NOMO-1 treated with dmso at 0.1 percent for 144 hours (cell line): ENCODE results near the gene ZFP28.

Experiments used
- DNase-seq: peaks from one replicate; lab custom pipeline; 2025; ENCODE audit not compliant: unreplicated experiment; lab: John Stamatoyannopoulos, UW

The ZFP28 gene

GRCh38 chr19:56595548-56595899, 56.8 kb downstream of the ZFP28 start:
- no peak for DNase-seq

- no peak for DNase-seq
These were observed 57.9 kb downstream of the ZFP28 start for GRCh38 chr19:56596676-56597075.

GRCh38 chr19:56597696-56598095, 58.9 kb downstream of the ZFP28 start:
- no peak for DNase-seq

DNA sequence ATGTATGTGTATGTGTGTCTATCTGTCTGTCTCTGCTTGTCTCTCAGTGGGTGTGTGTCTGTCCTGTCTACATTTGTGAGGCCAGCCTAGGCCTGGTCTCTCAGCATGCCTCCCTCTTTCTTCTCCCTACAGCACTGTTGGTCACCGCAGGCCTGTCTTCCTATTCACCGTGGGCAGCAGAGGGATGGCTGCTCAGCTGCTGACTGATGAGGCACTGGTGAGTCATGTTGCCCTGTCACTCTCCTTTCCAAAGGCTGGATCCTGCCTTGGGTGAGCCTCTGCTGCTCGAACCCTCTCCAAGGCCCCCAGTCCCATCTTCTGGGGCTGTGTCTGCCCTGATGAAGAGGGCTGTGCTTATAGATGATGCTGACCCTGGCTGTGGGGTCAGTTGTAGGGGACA, 62.6 kb downstream of the ZFP28 start:
- no peak for DNase-seq

- no peak for DNase-seq
These were observed 65.1 kb downstream of the ZFP28 start for GRCh38 chr19:56603829-56604228.
